Measurements from ENCODE around the gene SRL. TPM values are rescaled to one million over a fixed set of nuclear protein-coding genes. Genes with fewer than 3 reads are reported as not detected.
"Not testable (repeated sequence)": the region's sequence is repeated elsewhere in the genome, so short reads cannot be mapped to it uniquely, and the experiment has no call there.

SRL gene
- total RNA-seq, 1 experiment from 2014 or later = not detected

DNA sequence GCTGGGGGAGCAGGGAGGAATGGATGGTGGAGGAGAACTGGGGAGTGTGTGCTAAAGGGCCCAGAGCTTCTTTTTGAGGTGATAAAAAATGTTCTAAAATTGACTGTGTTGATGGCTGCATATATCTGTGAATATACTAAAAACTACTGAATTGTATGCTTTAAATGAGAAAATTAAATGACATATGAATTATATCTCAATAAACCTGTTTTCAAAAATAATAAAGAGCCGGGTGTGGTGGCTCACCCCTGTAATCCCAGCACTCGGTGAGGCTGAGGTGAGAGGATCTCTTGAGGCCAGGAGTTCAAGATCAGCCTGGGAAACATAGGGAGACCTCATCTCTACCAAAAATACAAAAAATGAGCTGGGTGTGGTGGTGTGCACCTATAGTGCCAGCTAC lies 16.8 kb downstream of the SRL start:
- DNase-seq = no peak
- H3K4me3 ChIP-seq (ENCODE audit: insufficient read depth, low read depth, low read length) = no peak overlapping the region
- H3K36me3 ChIP-seq (replicated peaks; ENCODE audit: control insufficient read depth, insufficient read depth, low read length) = no peaks in the 10 kb centered on the region

DNA sequence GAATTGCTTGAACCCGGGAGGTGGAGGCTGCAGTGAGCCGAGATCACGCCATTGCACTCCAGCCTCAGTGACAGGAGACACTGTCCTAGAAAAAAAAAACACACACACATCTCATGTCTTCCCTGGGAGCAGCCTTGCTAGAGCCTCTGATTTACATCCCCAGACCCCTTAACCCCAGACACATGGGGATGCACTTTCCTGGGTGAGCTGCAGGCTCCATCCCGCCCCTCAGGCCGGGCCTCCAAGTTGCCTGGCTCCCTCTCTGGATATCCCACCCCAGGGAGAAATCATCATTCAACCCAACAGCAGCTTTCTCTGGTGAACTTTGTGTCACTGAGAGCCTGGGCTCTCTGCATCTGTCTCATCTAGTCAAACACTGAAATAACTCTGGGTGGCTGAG lies 21.5 kb downstream of the SRL start:
- H3K36me3 ChIP-seq (replicated peaks; ENCODE audit: control insufficient read depth, insufficient read depth, low read length) = no peaks in the 10 kb centered on the region
- H3K4me3 ChIP-seq (ENCODE audit: insufficient read depth, low read depth, low read length) = no peak overlapping the region
- no peak for DNase-seq
- no peaks in the 10 kb centered on the region for H3K27me3 ChIP-seq (ENCODE audit: control insufficient read depth, insufficient read depth, low read length)

More for the DNA sequence above, 16.8 kb downstream of the SRL start:
- H3K27me3 ChIP-seq (ENCODE audit: control insufficient read depth, insufficient read depth, low read length) = no peaks in the 10 kb centered on the region

GRCh38 chr16:4218202-4218601 lies 23.7 kb downstream of the SRL start:
- Histone ChIP-seq H3K36me3 (replicated peaks; ENCODE audit: control insufficient read depth, insufficient read depth, low read length) (no peaks in the 10 kb centered on the region), H3K4me3 (ENCODE audit: insufficient read depth, low read depth, low read length) (no peak overlapping the region), H3K27me3 (ENCODE audit: control insufficient read depth, insufficient read depth, low read length) (no peaks in the 10 kb centered on the region)
- no peak for DNase-seq

DNA sequence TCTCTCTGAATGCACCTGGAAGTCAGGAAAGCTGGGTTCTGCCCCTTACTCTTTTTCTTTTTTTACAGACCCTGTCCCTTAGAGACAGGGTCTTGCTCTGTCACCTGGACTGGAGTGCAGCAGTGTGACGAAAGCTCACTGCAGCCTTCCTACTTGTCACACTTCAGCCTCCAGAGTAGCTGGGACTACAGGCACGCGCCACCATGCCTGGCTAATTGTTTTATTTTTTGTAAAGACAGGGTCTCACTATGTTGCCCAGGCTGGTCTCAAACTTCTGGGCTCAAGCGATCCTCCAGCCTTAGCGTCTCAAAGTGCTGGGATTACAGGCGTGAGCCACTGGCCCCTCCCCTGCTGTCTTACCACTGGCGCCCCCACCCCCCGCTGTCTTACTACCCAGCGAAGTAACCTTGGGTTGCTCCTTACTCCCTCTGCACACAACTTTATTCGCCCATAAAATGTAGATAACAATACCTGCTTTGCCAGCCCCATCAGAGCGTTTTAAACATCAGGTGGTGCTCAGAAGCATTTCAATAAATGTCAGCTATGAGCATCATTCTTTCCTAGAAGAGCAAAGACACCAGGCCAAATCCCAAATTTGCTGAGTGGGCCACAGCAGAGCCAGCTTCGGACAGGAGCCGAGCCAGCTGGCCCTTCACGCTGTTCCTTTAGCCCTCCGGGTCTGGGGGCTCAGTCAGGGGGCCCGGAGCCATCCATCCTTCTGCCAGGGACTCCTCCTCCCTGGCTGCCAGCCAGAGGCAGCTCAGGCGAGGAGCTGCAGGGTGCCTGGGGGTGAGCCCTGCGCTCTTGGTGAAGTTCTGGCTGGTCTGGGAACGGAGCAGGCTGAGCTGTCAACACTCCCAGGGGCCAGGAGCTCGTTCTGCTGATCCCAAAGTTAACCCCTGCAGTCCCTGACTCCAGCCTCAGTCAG lies 24.4 kb downstream of the SRL start:
- Histone ChIP-seq H3K36me3 (replicated peaks; ENCODE audit: control insufficient read depth, insufficient read depth, low read length) (no peaks in the 10 kb centered on the region), H3K4me3 (ENCODE audit: insufficient read depth, low read depth, low read length) (no peak overlapping the region), H3K27me3 (ENCODE audit: control insufficient read depth, insufficient read depth, low read length) (no peaks in the 10 kb centered on the region)
- peak; percentile 77 for DNase-seq

GRCh38 chr16:4216596-4216995 lies 25.3 kb downstream of the SRL start:
- no peaks in the 10 kb centered on the region for H3K36me3 ChIP-seq (replicated peaks; ENCODE audit: control insufficient read depth, insufficient read depth, low read length)
- H3K4me3 ChIP-seq (ENCODE audit: insufficient read depth, low read depth, low read length) = no peak overlapping the region
- no peaks in the 10 kb centered on the region for H3K27me3 ChIP-seq (ENCODE audit: control insufficient read depth, insufficient read depth, low read length)
- DNase-seq = no peak

DNA sequence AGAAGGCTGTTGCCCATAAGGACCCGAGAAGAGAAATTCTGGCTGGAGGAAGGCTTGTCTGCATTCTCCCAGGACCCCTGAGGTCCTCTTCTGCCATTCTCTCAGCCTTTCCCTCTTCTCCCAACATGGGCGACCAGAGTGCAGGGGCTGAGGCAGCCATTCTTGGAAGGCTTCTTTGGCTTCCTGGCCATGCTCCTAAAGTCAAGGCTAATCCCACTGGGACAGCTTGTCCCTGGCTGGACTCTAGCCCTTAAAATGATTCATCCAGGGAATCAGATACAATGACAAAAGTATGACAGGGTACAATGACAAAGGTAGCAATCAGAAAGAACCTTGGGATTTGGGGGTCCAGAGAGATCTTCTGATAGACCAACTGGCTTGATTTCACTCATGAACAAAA lies 26.8 kb downstream of the SRL start:
- DNase-seq = no peak
- Histone ChIP-seq H3K36me3 (replicated peaks; ENCODE audit: control insufficient read depth, insufficient read depth, low read length) (no peaks in the 10 kb centered on the region), H3K4me3 (ENCODE audit: insufficient read depth, low read depth, low read length) (no peak overlapping the region), H3K27me3 (ENCODE audit: control insufficient read depth, insufficient read depth, low read length) (no peaks in the 10 kb centered on the region)

GRCh38 chr16:4214215-4214621 lies 27.7 kb downstream of the SRL start:
- H3K27me3 ChIP-seq (ENCODE audit: control insufficient read depth, insufficient read depth, low read length) = no peaks in the 10 kb centered on the region
- no peak for DNase-seq
- H3K36me3 ChIP-seq (replicated peaks; ENCODE audit: control insufficient read depth, insufficient read depth, low read length) = no peaks in the 10 kb centered on the region
- no peak overlapping the region for H3K4me3 ChIP-seq (ENCODE audit: insufficient read depth, low read depth, low read length)

- H3K4me3 ChIP-seq (ENCODE audit: insufficient read depth, low read depth, low read length) = no peak overlapping the region
- DNase-seq = no peak
- H3K27me3 ChIP-seq (ENCODE audit: control insufficient read depth, insufficient read depth, low read length) = no peaks in the 10 kb centered on the region
- H3K36me3 ChIP-seq (replicated peaks; ENCODE audit: control insufficient read depth, insufficient read depth, low read length) = no peaks in the 10 kb centered on the region
Observed at GRCh38 chr16:4213737-4214136, 28.1 kb downstream of the SRL start.

GRCh38 chr16:4212934-4213296 lies 29.0 kb downstream of the SRL start:
- Histone ChIP-seq H3K36me3 (replicated peaks; ENCODE audit: control insufficient read depth, insufficient read depth, low read length) (no peaks in the 10 kb centered on the region), H3K27me3 (ENCODE audit: control insufficient read depth, insufficient read depth, low read length) (no peaks in the 10 kb centered on the region), H3K4me3 (ENCODE audit: insufficient read depth, low read depth, low read length) (no peak overlapping the region)
- no peak for DNase-seq

- Histone ChIP-seq H3K27me3 (ENCODE audit: control insufficient read depth, insufficient read depth, low read length) (no peaks in the 10 kb centered on the region), H3K4me3 (ENCODE audit: insufficient read depth, low read depth, low read length) (no peak overlapping the region), H3K36me3 (replicated peaks; ENCODE audit: control insufficient read depth, insufficient read depth, low read length) (no peaks in the 10 kb centered on the region)
- no peak for DNase-seq
Observed at GRCh38 chr16:4212211-4212933, 29.5 kb downstream of the SRL start.

- not testable (repeated sequence) for H3K27me3 ChIP-seq (ENCODE audit: control insufficient read depth, insufficient read depth, low read length); DNase-seq; H3K36me3 ChIP-seq (replicated peaks; ENCODE audit: control insufficient read depth, insufficient read depth, low read length); H3K4me3 ChIP-seq (ENCODE audit: insufficient read depth, low read depth, low read length)
Observed at GRCh38 chr16:4211445-4212210, 30.3 kb downstream of the SRL start.

- H3K36me3 ChIP-seq (replicated peaks; ENCODE audit: control insufficient read depth, insufficient read depth, low read length) = no peaks in the 10 kb centered on the region
- no peak overlapping the region for H3K4me3 ChIP-seq (ENCODE audit: insufficient read depth, low read depth, low read length)
- no peaks in the 10 kb centered on the region for H3K27me3 ChIP-seq (ENCODE audit: control insufficient read depth, insufficient read depth, low read length)
- no peak for DNase-seq
Observed at GRCh38 chr16:4209666-4210065, 32.2 kb downstream of the SRL start.

GRCh38 chr16:4208341-4208751 lies 33.5 kb downstream of the SRL start:
- Histone ChIP-seq H3K4me3 (ENCODE audit: insufficient read depth, low read depth, low read length) (no peak overlapping the region), H3K27me3 (ENCODE audit: control insufficient read depth, insufficient read depth, low read length) (no peaks in the 10 kb centered on the region), H3K36me3 (replicated peaks; ENCODE audit: control insufficient read depth, insufficient read depth, low read length) (no peaks in the 10 kb centered on the region)
- DNase-seq = no peak

DNA sequence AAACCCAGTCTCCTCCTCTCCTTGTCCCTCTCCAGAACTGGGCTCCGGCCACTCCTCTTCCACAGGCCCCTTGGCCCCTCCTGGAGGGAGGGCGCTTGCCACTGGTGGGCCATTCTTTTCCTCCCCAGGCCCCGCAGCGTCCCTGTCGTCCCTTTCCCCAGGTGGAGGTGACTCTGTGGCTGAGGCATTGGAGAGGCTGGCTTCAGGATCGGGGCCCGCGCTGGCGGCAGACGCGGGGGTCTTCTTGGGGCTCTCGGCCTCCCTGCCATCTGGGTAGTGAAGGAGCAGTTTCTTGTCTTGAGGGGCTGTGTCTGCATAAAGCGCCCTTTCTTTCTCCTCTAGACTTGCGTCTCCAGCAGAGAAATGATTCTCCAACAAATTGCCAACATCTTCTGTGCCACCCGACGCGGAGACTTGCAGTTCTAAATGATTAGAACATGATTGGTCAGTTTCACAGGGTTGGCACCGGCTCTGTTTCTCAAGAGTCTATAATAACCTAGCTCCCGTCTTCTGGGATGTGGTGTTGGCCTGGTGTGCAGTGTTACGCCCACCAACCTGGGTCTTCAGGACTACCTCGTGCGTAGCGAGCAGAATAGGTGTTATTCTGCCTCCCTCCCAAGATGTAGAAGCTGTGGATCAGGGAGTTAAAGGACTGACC lies 34.1 kb downstream of the SRL start:
- no peaks in the 10 kb centered on the region for H3K27me3 ChIP-seq (ENCODE audit: control insufficient read depth, insufficient read depth, low read length)
- H3K36me3 ChIP-seq (replicated peaks; ENCODE audit: control insufficient read depth, insufficient read depth, low read length) = no peaks in the 10 kb centered on the region
- H3K4me3 ChIP-seq (ENCODE audit: insufficient read depth, low read depth, low read length) = no peak overlapping the region
- no peak for DNase-seq
